SK-N-SH (cell line): ENCODE data around the gene AFAP1. TPM values are rescaled to one million over a fixed set of nuclear protein-coding genes. Genes with fewer than 3 reads are reported as not detected.

Experiments
- CTCF ChIA-PET: fragments of 300-600, 350-600 bp; formaldehyde crosslinking; extraction: SDS; loops from one replicate; lab custom pipeline; 2021; lab: Yijun Ruan, JAX
- POLR2A ChIA-PET: fragments of 350-600 bp; sonication (Branson Sonifier 250); formaldehyde crosslinking; extraction: SDS; loops from one replicate; lab custom pipeline; 2020; ENCODE audit warnings: antibody characterized with exemption, inconsistent platforms; lab: Yijun Ruan, JAX
- DNase-seq: peaks from one replicate; pipeline ENCODE4 v3.0.0; 2012
- H2AFZ ChIP-seq: fragments of 200-600 bp; sonication (generic); 2 replicates; pipeline ENCODE4 v1.8.1; 2016; ENCODE audit warnings: antibody characterized with exemption, mild to moderate bottlenecking, low read depth
- H3F3A ChIP-seq: fragments of 200-600 bp; sonication (generic); replicated peaks from 2 replicates; pipeline ENCODE3; 2016; ENCODE audit warnings: antibody characterized with exemption, mild to moderate bottlenecking; ENCODE audit not compliant: insufficient read depth
- H3K27ac ChIP-seq, 2 experiments: fragments of 200-500 bp in 1 of 2; fragments of 200-600 bp in 1 of 2; sonication (Bioruptor generic) in 1 of 2; sonication (generic), shearing (Covaris generic) in 1 of 2; 2 replicates each; pipeline versions ENCODE4 v1.5.1 to v1.6.1; 2014 to 2016; ENCODE audit warnings: low read depth in 2 of 2, inconsistent platforms in 1 of 2, low read length in 1 of 2, mild to moderate bottlenecking in 1 of 2, mixed read lengths in 1 of 2
- H3K27me3 ChIP-seq: fragments of 200-600 bp; sonication (generic), shearing (Covaris generic); 2 replicates; pipeline ENCODE4 v1.6.1; 2016; ENCODE audit warnings: mixed run types; ENCODE audit not compliant: insufficient read depth
- H3K36me3 ChIP-seq, 2 experiments: fragments of 200-500 bp in 1 of 2; fragments of 200-600 bp in 1 of 2; sonication (Bioruptor generic) in 1 of 2; sonication (generic) in 1 of 2; replicated peaks in 1 of 2; 2 replicates each; pipeline versions ENCODE3 to v1.5.1; 2014 to 2016; ENCODE audit warnings: low read length in 1 of 2, mild to moderate bottlenecking in 1 of 2; ENCODE audit not compliant: insufficient read depth in 2 of 2, control insufficient read depth in 1 of 2
- H3K4me1 ChIP-seq, 2 experiments: fragments of 200-500 bp in 1 of 2; fragments of 200-600 bp in 1 of 2; sonication (Bioruptor generic) in 1 of 2; sonication (generic), shearing (Covaris generic) in 1 of 2; 2 replicates each; pipeline versions ENCODE4 v1.5.1 to v1.6.1; 2014 to 2016; ENCODE audit warnings: low read depth in 1 of 2, low read length in 1 of 2, mixed run types in 1 of 2; ENCODE audit not compliant: insufficient read depth in 2 of 2, control insufficient read depth in 1 of 2
- H3K4me2 ChIP-seq: fragments of 200-600 bp; sonication (generic), shearing (Covaris generic); 2 replicates; pipeline ENCODE4 v1.6.1; 2017; ENCODE audit warnings: mixed run types
- H3K4me3 ChIP-seq, 2 experiments: fragments of 200-500 bp in 1 of 2; fragments of 200-600 bp in 1 of 2; sonication (Bioruptor generic) in 1 of 2; sonication (generic), shearing (Covaris generic) in 1 of 2; 2 replicates each; pipeline versions ENCODE4 v1.5.1 to v1.8.1; 2014 to 2016; ENCODE audit warnings: low read depth in 2 of 2, inconsistent platforms in 1 of 2, low read length in 1 of 2, mild to moderate bottlenecking in 1 of 2, mixed read lengths in 1 of 2, moderate library complexity in 1 of 2
- H3K79me2 ChIP-seq: fragments of 200-600 bp; sonication (generic); 2 replicates; pipeline ENCODE4 v1.8.1; 2017; ENCODE audit warnings: mild to moderate bottlenecking; ENCODE audit not compliant: insufficient read depth
- H3K9ac ChIP-seq: fragments of 200-600 bp; sonication (generic); 2 replicates; pipeline ENCODE4 v1.6.1; 2017; ENCODE audit warnings: mixed run types
- H3K9me2 ChIP-seq: fragments of 200-600 bp; sonication (generic); 2 replicates; pipeline ENCODE4 v1.6.1; 2017; ENCODE audit warnings: mixed run types
- H3K9me3 ChIP-seq: fragments of 200-600 bp; sonication (generic); 2 replicates; pipeline ENCODE4 v1.6.1; 2017; ENCODE audit warnings: mixed run types, mild to moderate bottlenecking, moderate library complexity
- H4K20me1 ChIP-seq: fragments of 200-600 bp; sonication (generic); 2 replicates; pipeline ENCODE4 v1.6.1; 2017; ENCODE audit warnings: mild to moderate bottlenecking, mixed run types; ENCODE audit not compliant: insufficient read depth
- ELF1 ChIP-seq: IDR thresholded peaks from 2 replicates; pipeline ENCODE4 v1.4.0; 2012
- FOXM1 ChIP-seq: IDR thresholded peaks from 2 replicates; pipeline ENCODE4 v1.4.0; 2012; ENCODE audit warnings: low read depth, mild to moderate bottlenecking
- MAX ChIP-seq: IDR thresholded peaks from 2 replicates; pipeline ENCODE4 v1.4.0; 2012; ENCODE audit warnings: low read depth
- PBX3 ChIP-seq: IDR thresholded peaks from 2 replicates; pipeline ENCODE4; 2012
- RAD21 ChIP-seq: IDR thresholded peaks from 2 replicates; pipeline ENCODE4 v1.6.1; 2012; ENCODE audit warnings: mild to moderate bottlenecking, low read length
- SMC3 ChIP-seq: IDR thresholded peaks from 2 replicates; pipeline ENCODE4 v1.6.1; 2012; ENCODE audit warnings: low read depth, low read length, improper control_type of control experiment
- TAF1 ChIP-seq: IDR thresholded peaks from 2 replicates; pipeline ENCODE4 v1.6.1; 2012; ENCODE audit warnings: low read depth, mild to moderate bottlenecking, low read length, moderate library complexity, borderline replicate concordance
- WGBS: methylation state at CpG from one replicate; pipeline ENCODE4 v1.1.6; 2017; ENCODE audit warnings: low lambda C conversion rate; 5-methylcytosine and 5-hydroxymethylcytosine counted together
- polyA plus RNA-seq, 3 experiments: library from polyadenylated mRNA; depleted of rRNA; stranded (reverse); fragments of >200 nt; gene quantifications; 2 replicates each; pipeline ENCODE4 v1.2.3, GENCODE V29; 2012
- TF ChIP-seq, protein P1 (sequence below): fragments of 150-350 bp; IDR thresholded peaks from 2 replicates; pipeline ENCODE4 v1.6.1; 2017; ENCODE audit warnings: antibody characterized with exemption, low read length, low read depth, borderline replicate concordance
- TF ChIP-seq, protein P2 (sequence below): IDR thresholded peaks from 2 replicates; pipeline ENCODE4 v1.6.1; 2012; ENCODE audit warnings: mild to moderate bottlenecking, low read depth, low read length, moderate library complexity
- TF ChIP-seq, protein P3 (sequence below): fragments of 200-600 bp; sonication (generic); IDR thresholded peaks from 2 replicates; pipeline ENCODE4 v1.6.1; 2017; ENCODE audit warnings: antibody characterized with exemption, mild to moderate bottlenecking, moderate library complexity

Gene AFAP1
- polyA plus RNA-seq, 1 of the 3 experiments (the other 2 are of a cell fraction): 67.9 TPM

- TF ChIP-seq FOXM1 (peak; percentile 95), TAF1 (0 out of 2 replicates have a peak, but pooled peaks have one; percentile 11), ELF1 (0 out of 2 replicates have a peak, but pooled peaks have one; percentile 35), MAX (peak; percentile 79)
- TF ChIP-seq, protein P1, sequence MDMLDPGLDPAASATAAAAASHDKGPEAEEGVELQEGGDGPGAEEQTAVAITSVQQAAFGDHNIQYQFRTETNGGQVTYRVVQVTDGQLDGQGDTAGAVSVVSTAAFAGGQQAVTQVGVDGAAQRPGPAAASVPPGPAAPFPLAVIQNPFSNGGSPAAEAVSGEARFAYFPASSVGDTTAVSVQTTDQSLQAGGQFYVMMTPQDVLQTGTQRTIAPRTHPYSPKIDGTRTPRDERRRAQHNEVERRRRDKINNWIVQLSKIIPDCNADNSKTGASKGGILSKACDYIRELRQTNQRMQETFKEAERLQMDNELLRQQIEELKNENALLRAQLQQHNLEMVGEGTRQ: no peak
- TF ChIP-seq, protein P2, sequence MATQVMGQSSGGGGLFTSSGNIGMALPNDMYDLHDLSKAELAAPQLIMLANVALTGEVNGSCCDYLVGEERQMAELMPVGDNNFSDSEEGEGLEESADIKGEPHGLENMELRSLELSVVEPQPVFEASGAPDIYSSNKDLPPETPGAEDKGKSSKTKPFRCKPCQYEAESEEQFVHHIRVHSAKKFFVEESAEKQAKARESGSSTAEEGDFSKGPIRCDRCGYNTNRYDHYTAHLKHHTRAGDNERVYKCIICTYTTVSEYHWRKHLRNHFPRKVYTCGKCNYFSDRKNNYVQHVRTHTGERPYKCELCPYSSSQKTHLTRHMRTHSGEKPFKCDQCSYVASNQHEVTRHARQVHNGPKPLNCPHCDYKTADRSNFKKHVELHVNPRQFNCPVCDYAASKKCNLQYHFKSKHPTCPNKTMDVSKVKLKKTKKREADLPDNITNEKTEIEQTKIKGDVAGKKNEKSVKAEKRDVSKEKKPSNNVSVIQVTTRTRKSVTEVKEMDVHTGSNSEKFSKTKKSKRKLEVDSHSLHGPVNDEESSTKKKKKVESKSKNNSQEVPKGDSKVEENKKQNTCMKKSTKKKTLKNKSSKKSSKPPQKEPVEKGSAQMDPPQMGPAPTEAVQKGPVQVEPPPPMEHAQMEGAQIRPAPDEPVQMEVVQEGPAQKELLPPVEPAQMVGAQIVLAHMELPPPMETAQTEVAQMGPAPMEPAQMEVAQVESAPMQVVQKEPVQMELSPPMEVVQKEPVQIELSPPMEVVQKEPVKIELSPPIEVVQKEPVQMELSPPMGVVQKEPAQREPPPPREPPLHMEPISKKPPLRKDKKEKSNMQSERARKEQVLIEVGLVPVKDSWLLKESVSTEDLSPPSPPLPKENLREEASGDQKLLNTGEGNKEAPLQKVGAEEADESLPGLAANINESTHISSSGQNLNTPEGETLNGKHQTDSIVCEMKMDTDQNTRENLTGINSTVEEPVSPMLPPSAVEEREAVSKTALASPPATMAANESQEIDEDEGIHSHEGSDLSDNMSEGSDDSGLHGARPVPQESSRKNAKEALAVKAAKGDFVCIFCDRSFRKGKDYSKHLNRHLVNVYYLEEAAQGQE: peak; percentile 49; the same call in 1 of the 2 replicates
Measured at GRCh38 chr4:7844594-7844991, 95.1 kb downstream of the AFAP1 start (continued).

GRCh38 chr4:7843831-7844593, 95.6 kb downstream of the AFAP1 start:
- WGBS: 26% methylated on average over 8 of the region's 11 CpGs
- DNase-seq: peak; percentile 73
- Histone ChIP-seq H3K4me3 (no peak overlapping the region; a peak in 1 of 4 replicates), H3K27me3 (no peaks in the 10 kb centered on the region), H3K4me2 (peak overlapping the region; percentile 64), H3K9me3 (no peaks in the 10 kb centered on the region), H3K9me2 (no peaks in the 10 kb centered on the region), H4K20me1 (no peaks in the 10 kb centered on the region), H2AFZ (no peak overlapping the region), H3K79me2 (peaks cover 80% of the 10 kb centered on the region), H3K27ac (peak overlapping the region; percentile 86 to 100), H3K4me1 (peaks cover 26 to 54% of the 10 kb centered on the region in 2 experiments), H3K9ac (peak overlapping the region; percentile 88), H3F3A (peaks cover 69% of the 10 kb centered on the region), H3K36me3 (peaks cover 30 to 56% of the 10 kb centered on the region in 2 experiments)
- ChIA-PET CTCF (interaction anchor here (0.6 to 6.0 kb wide), 27 partner anchors 8 to 144 kb away, joined by 3 to 73 read pairs (median 5); no protein-coding TSS in a partner anchor), POLR2A (no interaction called here)
- TF ChIP-seq SMC3 (peak; percentile 46; the same call in 1 of the 2 replicates), RAD21 (peak; percentile 62), PBX3 (no peak)
- TF ChIP-seq, protein P3, sequence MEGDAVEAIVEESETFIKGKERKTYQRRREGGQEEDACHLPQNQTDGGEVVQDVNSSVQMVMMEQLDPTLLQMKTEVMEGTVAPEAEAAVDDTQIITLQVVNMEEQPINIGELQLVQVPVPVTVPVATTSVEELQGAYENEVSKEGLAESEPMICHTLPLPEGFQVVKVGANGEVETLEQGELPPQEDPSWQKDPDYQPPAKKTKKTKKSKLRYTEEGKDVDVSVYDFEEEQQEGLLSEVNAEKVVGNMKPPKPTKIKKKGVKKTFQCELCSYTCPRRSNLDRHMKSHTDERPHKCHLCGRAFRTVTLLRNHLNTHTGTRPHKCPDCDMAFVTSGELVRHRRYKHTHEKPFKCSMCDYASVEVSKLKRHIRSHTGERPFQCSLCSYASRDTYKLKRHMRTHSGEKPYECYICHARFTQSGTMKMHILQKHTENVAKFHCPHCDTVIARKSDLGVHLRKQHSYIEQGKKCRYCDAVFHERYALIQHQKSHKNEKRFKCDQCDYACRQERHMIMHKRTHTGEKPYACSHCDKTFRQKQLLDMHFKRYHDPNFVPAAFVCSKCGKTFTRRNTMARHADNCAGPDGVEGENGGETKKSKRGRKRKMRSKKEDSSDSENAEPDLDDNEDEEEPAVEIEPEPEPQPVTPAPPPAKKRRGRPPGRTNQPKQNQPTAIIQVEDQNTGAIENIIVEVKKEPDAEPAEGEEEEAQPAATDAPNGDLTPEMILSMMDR: peak; percentile 68
